MM.1S (cell line): Measurements from ENCODE around the gene RPTOR.

Experiments used
- CTCF ChIP-seq: fragments of 300-600 bp; sonication (generic); IDR thresholded peaks from 2 replicates; pipeline ENCODE4 v1.5.1; 2016; ENCODE audit warnings: antibody characterized with exemption, low read length, mixed read lengths
- EZH2 ChIP-seq: fragments of 300-600 bp; sonication (generic); optimal IDR thresholded peaks from 2 replicates; pipeline ENCODE3; 2017; ENCODE audit warnings: low read depth, mild to moderate bottlenecking, antibody characterized with exemption, low read length, mixed read lengths
- EZH2phosphoT487 ChIP-seq: fragments of 300-600 bp; sonication (generic); IDR thresholded peaks from 2 replicates; pipeline ENCODE4 v1.6.1; 2018; ENCODE audit warnings: antibody characterized with exemption, low read length

GRCh38 chr17:81006891-81007290, 462.3 kb downstream of the RPTOR start:
- TF ChIP-seq EZH2 (no peak), CTCF (no peak), EZH2phosphoT487 (no peak)
